H1 (cell line): Measurements from ENCODE around the gene BLTP1.

Experiments used
- ATF3 ChIP-seq: IDR thresholded peaks from 2 replicates; pipeline ENCODE4 v1.6.1; 2011; ENCODE audit warnings: low read depth, mild to moderate bottlenecking, low read length; ENCODE audit not compliant: insufficient read depth
- CREB1 ChIP-seq: IDR thresholded peaks from 2 replicates; pipeline ENCODE4 v1.6.1; 2012; ENCODE audit warnings: inconsistent platforms
- CTCF ChIP-seq, 3 experiments: IDR thresholded peaks; 1 replicate in 2 of 3; 2 replicates in 1 of 3; pipeline versions ENCODE4 v1.5.1 to v1.6.1; 2011; ENCODE audit warnings: low read length in 3 of 3, mild to moderate bottlenecking in 3 of 3, inconsistent platforms in 2 of 3, low read depth in 1 of 3, moderate library complexity in 1 of 3; ENCODE audit not compliant: insufficient read depth in 1 of 3; ENCODE audit errors: control extremely low read depth in 1 of 3
- FOSL1 ChIP-seq: IDR thresholded peaks from 2 replicates; pipeline ENCODE4 v1.6.1; 2011; ENCODE audit warnings: mild to moderate bottlenecking, low read depth, low read length, moderate library complexity; ENCODE audit not compliant: insufficient read depth
- GTF2F1 ChIP-seq: IDR thresholded peaks from 2 replicates; pipeline ENCODE4 v1.6.1; 2012; ENCODE audit warnings: low read depth, low read length, improper control_type of control experiment, borderline replicate concordance
- HDAC2 ChIP-seq, 2 experiments: fragments of 300-600 bp in 1 of 2; sonication (generic) in 1 of 2; IDR thresholded peaks; 2 replicates each; pipeline ENCODE4 v1.6.1; 2011 to 2012; ENCODE audit warnings: low read depth in 2 of 2, low read length in 2 of 2, mild to moderate bottlenecking in 2 of 2, moderate library complexity in 2 of 2, borderline replicate concordance in 1 of 2, inconsistent platforms in 1 of 2
- JUND ChIP-seq: IDR thresholded peaks from 2 replicates; pipeline ENCODE4 v1.6.1; 2011; ENCODE audit warnings: mild to moderate bottlenecking, improper control_type of control experiment, low read length
- MAFK ChIP-seq: IDR thresholded peaks from 2 replicates; pipeline ENCODE4 v1.6.1; 2012; ENCODE audit warnings: low read depth, mild to moderate bottlenecking, improper control_type of control experiment, low read length
- POLR2A ChIP-seq, 2 experiments: IDR thresholded peaks; 1 replicate in 1 of 2; 2 replicates in 1 of 2; pipeline ENCODE4 v1.6.1; 2011; ENCODE audit warnings: low read depth in 2 of 2, low read length in 2 of 2, mild to moderate bottlenecking in 2 of 2; ENCODE audit errors: control extremely low read depth in 1 of 2
- RAD21 ChIP-seq, 2 experiments: IDR thresholded peaks in 1 of 2; conservative IDR thresholded peaks in 1 of 2; 2 replicates each; pipeline ENCODE4 v1.6.1; 2011; ENCODE audit warnings: low read depth in 2 of 2, low read length in 2 of 2, improper control_type of control experiment in 1 of 2, inconsistent platforms in 1 of 2, mild to moderate bottlenecking in 1 of 2, moderate library complexity in 1 of 2
- SRF ChIP-seq: IDR thresholded peaks from 2 replicates; pipeline ENCODE4 v1.6.1; 2011; ENCODE audit warnings: mild to moderate bottlenecking, low read depth, low read length, moderate library complexity
- SUZ12 ChIP-seq: fragments of 200-600 bp; sonication (generic); IDR thresholded peaks from 2 replicates; pipeline ENCODE4 v1.6.1; 2012; ENCODE audit warnings: mild to moderate bottlenecking, inconsistent platforms, low read length, moderate library complexity, mixed read lengths
- TBP ChIP-seq: IDR thresholded peaks from 2 replicates; pipeline ENCODE4 v1.6.1; 2011; ENCODE audit warnings: low read depth, low read length, improper control_type of control experiment

- no peak for TF ChIP-seq SRF
- no peak for TF ChIP-seq JUND
- TF ChIP-seq ATF3, result no peak
- no peak for TF ChIP-seq MAFK
- no peak for TF ChIP-seq CTCF (IDR thresholded peaks at IDR 0.05; ENCODE audit: control extremely low read depth in 1 of 3, insufficient read depth in 1 of 3, low read depth in 1 of 3, low read length in 3 of 3)
- no peak for TF ChIP-seq GTF2F1
- TF ChIP-seq RAD21 (IDR thresholded peaks at IDR 0.05 in 1 of 2, conservative IDR thresholded peaks at IDR 0.05 in 1 of 2; ENCODE audit: low read depth in 2 of 2, low read length in 2 of 2), result no peak
- TF ChIP-seq FOSL1, result no peak
- TF ChIP-seq SUZ12, result no peak
- TF ChIP-seq TBP, result no peak
- TF ChIP-seq POLR2A (IDR thresholded peaks at IDR 0.05; ENCODE audit: control extremely low read depth in 1 of 2, low read depth in 2 of 2, low read length in 2 of 2), result no peak
- no peak for TF ChIP-seq CREB1
- TF ChIP-seq HDAC2 (IDR thresholded peaks at IDR 0.05; ENCODE audit: borderline replicate concordance in 1 of 2, low read depth in 2 of 2, low read length in 2 of 2), result no peak
Observed at GRCh38 chr4:122171323-122171722, 19.2 kb downstream of the BLTP1 start.
